IMR-90 (cell line): ENCODE data around the gene INHBC.

ENCODE experiments used
- BHLHE40 ChIP-seq: fragments of 150-350 bp; IDR thresholded peaks from 2 replicates; pipeline ENCODE4 v1.6.1; 2016; ENCODE audit warnings: mild to moderate bottlenecking, low read depth, low read length
- CHD1 ChIP-seq: IDR thresholded peaks from 2 replicates; pipeline ENCODE4 v1.6.1; 2012; ENCODE audit warnings: low read depth, low read length, improper control_type of control experiment
- MAFK ChIP-seq: IDR thresholded peaks from 2 replicates; pipeline ENCODE4 v1.6.1; 2012; ENCODE audit warnings: low read depth, low read length, improper control_type of control experiment
- MAZ ChIP-seq: IDR thresholded peaks from 2 replicates; pipeline ENCODE4 v1.6.1; 2012; ENCODE audit warnings: low read depth, mild to moderate bottlenecking, low read length, improper control_type of control experiment, moderate library complexity, borderline replicate concordance
- MXI1 ChIP-seq: IDR thresholded peaks from 2 replicates; pipeline ENCODE4 v1.6.1; 2012; ENCODE audit warnings: low read depth, mild to moderate bottlenecking, low read length, moderate library complexity, borderline replicate concordance
- POLR2A ChIP-seq: IDR thresholded peaks from 2 replicates; pipeline ENCODE4 v1.6.1; 2012; ENCODE audit warnings: mild to moderate bottlenecking, low read depth, low read length
- RAD21 ChIP-seq: IDR thresholded peaks from 2 replicates; pipeline ENCODE4 v1.6.1; 2012; ENCODE audit warnings: low read length, improper control_type of control experiment
- RFX5 ChIP-seq: IDR thresholded peaks from 2 replicates; pipeline ENCODE4 v1.8.0; 2012; ENCODE audit warnings: low read depth, mild to moderate bottlenecking, low read length, moderate library complexity
- TF ChIP-seq, protein P1 (sequence below): conservative IDR thresholded peaks from 2 replicates; pipeline ENCODE4 v1.5.1; 2012; ENCODE audit warnings: mild to moderate bottlenecking, low read depth, low read length, improper control_type of control experiment

DNA sequence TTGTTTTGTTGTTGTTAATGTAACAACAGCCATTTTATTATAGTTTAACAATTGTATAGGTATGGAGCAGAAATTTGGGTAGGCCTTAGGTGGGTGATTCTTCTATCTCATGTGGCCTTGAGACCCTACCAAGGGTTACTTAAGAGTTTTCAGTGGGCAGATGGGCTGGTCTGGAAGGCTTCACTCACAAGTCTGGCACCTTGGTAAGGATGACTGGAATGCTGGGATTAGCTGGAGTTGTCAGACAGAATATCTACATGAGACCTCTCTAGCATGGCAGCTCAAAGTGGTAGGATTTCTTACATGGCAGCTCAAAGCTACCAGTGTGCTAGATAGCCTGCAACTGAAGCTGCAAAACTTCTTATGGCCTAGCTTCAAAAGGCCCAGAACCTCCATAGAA lies 51.1 kb downstream of the INHBC start:
- TF ChIP-seq, protein P1, sequence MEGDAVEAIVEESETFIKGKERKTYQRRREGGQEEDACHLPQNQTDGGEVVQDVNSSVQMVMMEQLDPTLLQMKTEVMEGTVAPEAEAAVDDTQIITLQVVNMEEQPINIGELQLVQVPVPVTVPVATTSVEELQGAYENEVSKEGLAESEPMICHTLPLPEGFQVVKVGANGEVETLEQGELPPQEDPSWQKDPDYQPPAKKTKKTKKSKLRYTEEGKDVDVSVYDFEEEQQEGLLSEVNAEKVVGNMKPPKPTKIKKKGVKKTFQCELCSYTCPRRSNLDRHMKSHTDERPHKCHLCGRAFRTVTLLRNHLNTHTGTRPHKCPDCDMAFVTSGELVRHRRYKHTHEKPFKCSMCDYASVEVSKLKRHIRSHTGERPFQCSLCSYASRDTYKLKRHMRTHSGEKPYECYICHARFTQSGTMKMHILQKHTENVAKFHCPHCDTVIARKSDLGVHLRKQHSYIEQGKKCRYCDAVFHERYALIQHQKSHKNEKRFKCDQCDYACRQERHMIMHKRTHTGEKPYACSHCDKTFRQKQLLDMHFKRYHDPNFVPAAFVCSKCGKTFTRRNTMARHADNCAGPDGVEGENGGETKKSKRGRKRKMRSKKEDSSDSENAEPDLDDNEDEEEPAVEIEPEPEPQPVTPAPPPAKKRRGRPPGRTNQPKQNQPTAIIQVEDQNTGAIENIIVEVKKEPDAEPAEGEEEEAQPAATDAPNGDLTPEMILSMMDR, result no peak
- no peak for TF ChIP-seq RAD21
- TF ChIP-seq POLR2A, result no peak
- TF ChIP-seq MAZ, result no peak
- no peak for TF ChIP-seq CHD1
- no peak for TF ChIP-seq BHLHE40
- no peak for TF ChIP-seq MAFK
- TF ChIP-seq MXI1, result no peak
- TF ChIP-seq RFX5, result no peak
